ENCODE data around the gene ICE2.
"Not testable (repeated sequence)": the region's sequence is repeated elsewhere in the genome, so short reads cannot be mapped to it uniquely, and the experiment has no call there.

The ICE2 gene

DNA sequence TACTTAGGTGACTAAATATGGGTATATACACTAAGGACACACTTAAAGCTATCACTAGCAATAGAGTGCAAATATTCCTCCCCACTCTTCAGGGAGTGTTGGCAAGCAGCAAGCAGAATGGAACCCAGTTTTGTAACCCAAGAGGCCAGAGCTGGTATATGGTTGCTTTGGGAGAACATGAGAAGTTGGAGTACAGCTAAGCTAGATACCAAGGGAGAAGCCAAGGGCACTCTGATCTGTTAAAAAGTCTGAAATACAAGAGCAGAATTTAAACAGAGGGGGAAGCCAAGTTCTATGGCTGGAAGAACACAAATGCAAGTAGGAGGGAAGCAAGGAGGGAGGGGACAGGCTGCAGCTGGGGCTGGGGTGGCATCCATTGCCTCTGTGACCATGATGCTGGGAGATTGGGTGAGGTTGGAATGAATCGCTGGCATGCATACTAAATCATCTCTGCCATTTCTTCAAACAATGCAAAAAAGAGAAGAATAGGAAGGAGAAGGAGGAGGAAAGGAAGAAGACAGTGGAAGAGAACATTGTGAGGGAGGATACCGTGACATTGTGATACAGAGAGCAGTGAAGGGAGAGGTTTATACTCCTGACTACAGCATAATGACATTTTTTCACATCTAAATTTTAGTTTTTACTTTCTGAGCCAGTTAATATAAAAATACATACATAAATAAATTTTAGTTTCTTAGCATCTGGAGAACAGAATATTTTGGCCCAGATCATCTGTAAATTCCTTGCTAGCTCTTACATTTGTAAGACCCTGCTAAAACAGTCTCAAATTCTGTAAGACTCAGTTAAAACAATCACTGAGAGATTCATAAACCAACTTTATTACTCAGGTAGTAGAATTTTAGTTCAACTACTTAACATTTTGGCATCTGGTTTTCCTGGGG, 72.2 kb downstream of the ICE2 start:
- DNase-seq = no peak

- DNase-seq = no peak
Observed at GRCh38 chr15:60405399-60405798, 73.5 kb downstream of the ICE2 start.

GRCh38 chr15:60404351-60404750, 74.6 kb downstream of the ICE2 start:
- not testable (repeated sequence) for DNase-seq

DNA sequence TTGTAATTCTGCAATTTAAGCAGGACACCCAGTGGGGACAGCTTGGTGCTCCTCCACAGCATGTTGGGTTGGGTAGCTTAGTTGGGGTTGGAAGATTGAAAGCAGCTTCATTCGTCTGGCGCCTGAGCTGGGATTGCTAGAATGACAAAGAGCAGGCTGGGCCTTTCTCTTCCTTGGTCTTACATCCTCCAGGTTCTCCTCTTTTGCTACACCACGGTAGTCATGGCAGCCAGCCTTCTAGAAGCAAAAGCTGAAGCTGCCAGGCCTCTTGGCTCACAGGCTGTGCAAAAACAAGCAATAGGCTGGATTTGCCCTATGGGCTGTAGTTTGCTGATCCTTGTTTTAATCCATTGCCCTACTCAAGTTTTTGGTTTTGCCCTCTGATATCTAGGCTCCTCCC, 78.0 kb downstream of the ICE2 start:
- DNase-seq = peak; percentile 8

GRCh38 chr15:60399931-60400330, 79.0 kb downstream of the ICE2 start:
- DNase-seq = peak; percentile 89

GRCh38 chr15:60399246-60399915, 79.6 kb downstream of the ICE2 start:
- DNase-seq = peak; percentile 63

GRCh38 chr15:60397772-60398445, 81.0 kb downstream of the ICE2 start, which contains the start of gene ANXA2:
ANXA2 (minus strand) TSS chr15:60397986; CDS start chr15:60386075, 11,911 bp downstream.
- peak; percentile 91 for DNase-seq

DNA sequence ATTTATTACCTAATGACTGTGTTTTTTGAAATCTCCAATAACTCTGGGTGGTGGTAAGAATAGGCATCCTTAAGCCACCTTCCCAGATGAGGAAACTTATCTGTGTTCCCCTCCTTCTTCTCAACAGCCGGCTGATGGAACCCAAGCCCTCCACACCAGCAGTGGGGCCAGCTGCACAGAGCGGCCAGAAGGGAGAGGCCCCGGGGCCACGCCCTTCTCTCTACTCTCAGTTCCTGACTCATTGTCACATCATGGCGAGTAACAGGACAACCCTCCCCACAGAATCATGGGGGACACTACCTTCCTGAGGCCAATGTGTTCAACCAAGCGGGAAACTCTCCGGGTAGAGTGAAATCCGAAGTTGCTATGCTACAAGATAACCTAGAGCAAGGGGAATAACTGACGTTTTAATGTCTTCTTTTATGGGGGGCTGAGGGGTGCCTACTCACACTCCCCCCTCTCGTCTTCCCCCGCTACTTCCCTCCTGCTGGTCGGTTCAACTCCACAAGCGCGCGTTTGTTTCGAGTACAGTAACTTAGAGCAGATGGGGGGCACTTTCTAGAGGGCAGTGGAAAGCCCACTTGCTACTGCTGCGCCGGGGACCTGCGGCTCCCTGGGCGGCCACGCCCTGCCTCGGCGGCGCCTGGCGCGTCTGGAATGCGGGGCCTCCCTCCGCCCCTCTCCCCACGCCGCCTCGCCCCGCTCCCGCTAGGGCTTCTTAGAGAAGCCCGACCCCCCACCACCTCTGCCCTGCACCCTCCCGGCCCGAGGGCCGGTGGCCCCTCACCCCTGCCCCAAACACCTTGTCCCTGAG, 81.8 kb downstream of the ICE2 start:
- peak; percentile 79 for DNase-seq

GRCh38 chr15:60396560-60396957, 82.4 kb downstream of the ICE2 start:
- peak; percentile 52 for DNase-seq

GRCh38 chr15:60396100-60396499, 82.8 kb downstream of the ICE2 start:
- peak; percentile 54 for DNase-seq

DNA sequence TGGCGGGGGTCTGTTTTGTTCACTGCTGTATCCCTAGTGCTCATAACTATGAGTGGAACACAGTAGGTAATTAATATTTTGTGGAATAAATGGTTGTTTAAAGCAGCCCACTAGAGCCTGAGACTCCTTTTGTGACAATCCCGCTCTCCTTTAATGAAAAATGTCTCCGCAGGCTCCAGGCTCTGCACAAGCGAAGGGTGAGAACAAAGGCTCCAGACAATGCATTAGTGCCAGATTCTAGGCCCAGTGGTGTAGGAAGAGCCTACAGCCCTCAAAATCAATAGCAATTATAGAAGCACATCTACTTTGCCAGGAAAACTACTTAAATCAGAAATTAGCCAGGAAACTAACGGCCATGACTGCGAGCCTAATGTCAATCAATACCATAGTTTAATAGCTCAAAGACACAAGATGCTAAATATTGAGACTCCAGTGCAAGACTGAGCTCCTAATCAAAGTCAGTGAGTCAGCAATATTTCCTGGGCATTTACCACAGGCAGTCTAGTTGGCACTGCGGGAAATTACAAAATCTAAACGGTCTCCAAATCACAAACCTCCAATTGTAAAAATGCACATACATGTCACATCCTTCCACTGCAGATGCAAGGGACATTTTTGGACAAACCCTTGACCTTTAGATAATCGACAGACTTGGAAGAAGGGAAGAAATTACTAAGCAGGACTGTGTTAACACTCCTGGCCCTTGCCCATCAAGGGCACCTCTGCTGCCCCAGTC, 83.5 kb downstream of the ICE2 start:
- peak; percentile 41 for DNase-seq

GRCh38 chr15:60394689-60395097, 84.2 kb downstream of the ICE2 start:
- peak; percentile 80 for DNase-seq

DNA sequence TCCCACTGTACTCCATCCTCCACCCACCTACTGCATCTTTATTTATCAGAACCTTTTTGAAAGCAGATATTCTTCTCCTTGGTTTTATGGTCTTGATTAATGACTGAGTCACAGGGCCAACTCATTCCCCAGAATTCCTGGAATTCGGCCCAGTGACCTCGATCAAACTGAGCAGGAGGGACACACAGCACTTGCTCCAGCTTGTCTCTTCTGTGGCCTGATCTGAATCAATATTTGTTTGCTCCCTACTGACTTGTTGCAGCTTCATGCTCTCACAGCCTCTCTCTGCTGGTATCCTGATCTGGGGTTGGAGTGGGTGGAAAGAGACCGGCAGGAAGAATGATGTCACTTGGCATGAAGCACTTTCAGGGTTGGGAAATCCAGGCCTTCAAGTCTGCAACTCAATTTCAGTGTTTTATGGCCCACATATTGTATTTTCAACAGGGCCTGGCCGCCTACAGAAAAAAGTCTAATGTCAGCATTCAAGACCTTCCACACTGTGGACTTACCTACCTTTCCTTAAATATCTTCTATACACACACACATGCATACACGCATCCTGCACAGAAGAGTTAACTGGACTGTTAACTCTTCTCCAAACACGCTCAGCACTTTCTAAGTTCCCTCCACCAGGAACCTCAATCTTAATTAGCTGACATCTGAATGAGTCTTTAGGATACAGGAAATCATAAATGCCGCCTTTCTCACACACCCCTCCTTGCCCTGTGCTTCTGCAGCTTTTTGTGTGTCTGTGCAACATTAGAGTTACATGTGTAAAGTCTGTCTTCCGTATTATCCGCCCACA, 85.8 kb downstream of the ICE2 start:
- peak; percentile 99 for DNase-seq

DNA sequence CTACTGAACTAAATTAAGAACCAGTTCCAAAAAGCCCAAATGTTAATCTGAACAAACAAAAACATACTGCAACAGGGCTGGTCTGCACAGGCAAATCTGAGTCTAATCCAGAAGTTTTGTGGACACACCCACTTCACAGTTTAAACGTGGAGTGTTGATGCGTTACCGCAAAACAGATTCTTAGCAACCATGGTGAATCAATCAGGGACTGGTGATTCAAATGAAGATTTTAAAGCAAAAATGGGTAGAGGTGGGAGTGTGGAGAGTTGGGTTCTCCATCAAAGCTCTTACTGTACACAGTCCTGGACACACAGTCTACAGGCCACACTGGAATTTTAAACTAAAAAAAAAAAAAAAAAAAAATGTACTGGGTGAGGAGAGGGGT, 86.3 kb downstream of the ICE2 start:
- DNase-seq = peak; percentile 80

DNA sequence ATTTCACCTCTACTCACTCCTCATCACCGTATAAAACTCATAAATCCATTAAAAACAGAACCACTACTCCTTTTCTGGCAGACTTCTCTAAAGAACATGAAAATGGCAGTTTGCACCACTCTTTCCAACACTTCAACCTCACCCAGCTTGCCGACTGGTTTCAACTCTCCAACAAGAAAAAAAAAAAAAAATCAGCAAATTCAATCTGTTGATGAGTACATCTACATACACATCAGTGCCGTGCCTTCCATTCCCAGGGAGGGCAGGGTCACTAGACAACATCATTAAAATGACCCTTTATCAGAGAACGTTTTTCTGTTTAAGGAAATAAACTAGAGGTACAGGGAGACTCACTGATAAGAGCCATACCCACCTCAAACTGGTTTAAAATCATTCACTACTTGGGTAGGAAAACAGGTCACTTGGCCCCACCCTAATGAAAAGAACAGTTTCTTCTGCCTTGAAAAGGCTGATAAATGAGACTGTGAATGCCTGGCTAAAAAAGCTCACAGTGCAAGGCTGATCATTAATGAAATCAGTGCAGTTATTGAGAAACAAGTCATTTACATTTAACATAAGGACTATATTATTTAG, 87.1 kb downstream of the ICE2 start:
- no peak for DNase-seq

GRCh38 chr15:60390871-60391501, 88.0 kb downstream of the ICE2 start:
- DNase-seq = peak; percentile 95

- DNase-seq = peak; percentile 44
Observed at GRCh38 chr15:60390231-60390630, 88.7 kb downstream of the ICE2 start.

DNA sequence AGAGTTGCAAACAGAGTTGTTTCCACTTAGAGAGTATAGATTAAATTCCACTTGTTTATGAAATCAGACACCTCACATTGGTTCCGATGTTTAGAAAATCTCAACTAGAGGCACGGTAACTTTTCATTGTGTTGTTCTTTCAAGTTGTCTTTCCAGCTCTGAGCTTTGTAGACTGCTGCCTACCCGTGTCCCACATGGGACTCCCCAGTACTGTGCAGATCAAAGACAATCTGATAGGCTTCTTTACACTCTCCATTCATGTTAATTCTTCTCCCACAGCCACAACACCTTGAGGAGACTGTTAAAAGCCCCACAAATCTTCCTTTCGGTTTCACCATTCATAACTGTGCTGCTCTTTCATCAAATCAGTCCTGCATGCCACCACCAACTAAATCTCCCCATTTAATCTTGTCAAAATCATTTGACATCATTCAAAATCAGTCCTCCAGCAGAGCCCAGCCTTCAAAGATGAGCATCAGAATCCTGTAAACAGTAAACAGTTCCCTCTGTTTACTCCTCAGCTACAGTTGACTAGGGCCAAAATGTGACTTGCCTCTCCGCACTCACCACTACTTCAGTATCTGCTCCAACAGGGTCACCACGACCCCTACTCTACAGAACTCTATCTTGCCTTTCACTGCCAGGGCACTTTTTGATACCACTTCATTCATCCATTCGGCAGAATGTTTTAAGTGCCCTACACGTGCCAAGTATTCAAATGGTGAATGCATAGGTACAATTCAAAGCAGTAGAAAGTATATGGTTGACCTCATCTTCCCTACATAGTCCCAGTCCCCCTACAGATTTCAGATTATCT, 89.5 kb downstream of the ICE2 start:
- peak; percentile 36 for DNase-seq

- DNase-seq = peak; percentile 0
Observed at GRCh38 chr15:60387321-60387720, 91.6 kb downstream of the ICE2 start.

Data from EL (cell line).